ENCODE measurements around the gene HDAC4.

DNA sequence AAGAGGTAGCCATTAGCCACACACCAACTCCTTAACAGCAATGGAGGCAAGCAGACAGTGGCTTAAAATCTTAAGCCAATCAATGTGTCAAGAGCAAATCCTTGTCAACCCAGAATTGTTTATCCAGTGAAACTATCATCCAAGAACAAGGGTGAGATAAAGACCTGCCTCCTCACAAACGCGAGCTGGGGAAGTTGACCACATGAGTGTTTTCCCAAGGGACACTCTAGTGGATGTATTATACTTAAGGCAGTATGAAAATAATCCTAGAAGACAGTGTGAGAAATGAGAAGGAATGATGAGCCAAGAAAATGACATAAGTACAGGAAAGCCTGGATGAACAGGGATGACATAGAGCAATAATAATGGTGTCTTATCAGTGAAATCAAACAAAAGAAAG, 343.3 kb downstream of the HDAC4 start:
- TF ChIP-seq, protein P1, sequence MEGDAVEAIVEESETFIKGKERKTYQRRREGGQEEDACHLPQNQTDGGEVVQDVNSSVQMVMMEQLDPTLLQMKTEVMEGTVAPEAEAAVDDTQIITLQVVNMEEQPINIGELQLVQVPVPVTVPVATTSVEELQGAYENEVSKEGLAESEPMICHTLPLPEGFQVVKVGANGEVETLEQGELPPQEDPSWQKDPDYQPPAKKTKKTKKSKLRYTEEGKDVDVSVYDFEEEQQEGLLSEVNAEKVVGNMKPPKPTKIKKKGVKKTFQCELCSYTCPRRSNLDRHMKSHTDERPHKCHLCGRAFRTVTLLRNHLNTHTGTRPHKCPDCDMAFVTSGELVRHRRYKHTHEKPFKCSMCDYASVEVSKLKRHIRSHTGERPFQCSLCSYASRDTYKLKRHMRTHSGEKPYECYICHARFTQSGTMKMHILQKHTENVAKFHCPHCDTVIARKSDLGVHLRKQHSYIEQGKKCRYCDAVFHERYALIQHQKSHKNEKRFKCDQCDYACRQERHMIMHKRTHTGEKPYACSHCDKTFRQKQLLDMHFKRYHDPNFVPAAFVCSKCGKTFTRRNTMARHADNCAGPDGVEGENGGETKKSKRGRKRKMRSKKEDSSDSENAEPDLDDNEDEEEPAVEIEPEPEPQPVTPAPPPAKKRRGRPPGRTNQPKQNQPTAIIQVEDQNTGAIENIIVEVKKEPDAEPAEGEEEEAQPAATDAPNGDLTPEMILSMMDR (IDR thresholded peaks at IDR 0.05; ENCODE audit: insufficient read depth, low read length), result no peak
- TF ChIP-seq POLR2AphosphoS5 (IDR thresholded peaks at IDR 0.05; ENCODE audit: low read depth) (no peak), GABPA (IDR thresholded peaks at IDR 0.05; ENCODE audit: low read depth) (no peak)

All from HL-60 (cell line).